SK-N-DZ (cell line): ENCODE measurements around the gene UFSP1.

ENCODE experiments used
- DNase-seq: peaks from one replicate; pipeline ENCODE4 v3.0.0-alpha.2; 2015; ENCODE audit warnings: low spot score

Gene UFSP1

DNA sequence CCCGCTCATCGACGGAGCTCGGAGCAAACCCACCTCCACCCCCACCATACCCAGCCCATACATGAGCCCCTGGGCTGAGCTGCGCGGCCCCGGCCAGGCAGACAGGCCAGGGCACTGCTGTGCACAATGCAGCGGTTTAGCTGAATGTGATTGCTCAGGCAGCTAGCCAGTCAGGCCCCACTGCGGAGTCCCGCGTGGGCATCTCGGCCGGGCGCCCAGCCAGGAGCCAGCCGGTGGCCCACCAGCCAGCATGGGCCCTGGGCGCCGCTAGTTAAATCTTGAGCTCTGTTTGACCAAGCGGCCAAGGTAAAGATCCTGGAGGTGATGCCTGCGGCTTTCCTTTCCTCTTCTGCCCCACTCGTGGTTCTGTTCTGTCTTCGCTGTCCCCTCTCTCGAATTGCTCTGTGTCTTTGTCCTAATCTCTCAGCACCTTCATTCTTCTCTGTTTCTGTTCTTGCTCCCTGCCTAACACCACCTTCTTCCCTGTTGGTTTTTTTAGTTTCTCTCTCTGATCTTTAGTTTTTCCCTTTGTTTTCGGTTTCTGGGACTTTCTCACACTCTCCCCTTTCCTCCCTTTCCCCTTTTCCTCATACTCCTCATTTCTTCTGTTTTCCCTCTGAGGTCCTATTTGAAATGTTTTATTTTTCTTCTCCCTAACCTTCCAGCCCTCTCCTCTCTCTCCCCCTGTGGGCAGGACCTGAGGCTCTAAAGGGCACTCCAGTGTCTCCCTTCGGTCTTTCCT lies 6.6 kb downstream of the UFSP1 start:
- DNase-seq, result no peak

DNA sequence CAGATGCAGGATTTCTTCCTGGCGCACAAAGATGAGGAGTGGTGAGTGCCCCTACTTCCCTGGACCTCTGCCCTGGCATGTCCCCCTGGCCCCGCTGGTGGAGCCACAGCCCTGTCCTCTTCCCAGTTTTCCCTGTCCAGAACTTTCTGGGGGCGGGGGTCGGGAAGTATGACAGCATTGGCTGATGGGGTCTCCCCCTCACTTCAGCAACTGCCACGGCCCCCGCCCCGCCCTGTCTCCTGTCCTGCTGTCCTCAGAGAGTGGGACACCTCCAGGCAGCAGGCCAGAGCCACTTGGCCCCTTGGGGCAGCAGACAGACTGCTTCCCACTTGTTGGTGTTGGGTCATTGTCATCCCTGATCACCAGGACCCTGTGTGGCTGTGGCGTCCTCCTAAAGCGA lies 7.3 kb downstream of the UFSP1 start:
- DNase-seq, result no peak

DNA sequence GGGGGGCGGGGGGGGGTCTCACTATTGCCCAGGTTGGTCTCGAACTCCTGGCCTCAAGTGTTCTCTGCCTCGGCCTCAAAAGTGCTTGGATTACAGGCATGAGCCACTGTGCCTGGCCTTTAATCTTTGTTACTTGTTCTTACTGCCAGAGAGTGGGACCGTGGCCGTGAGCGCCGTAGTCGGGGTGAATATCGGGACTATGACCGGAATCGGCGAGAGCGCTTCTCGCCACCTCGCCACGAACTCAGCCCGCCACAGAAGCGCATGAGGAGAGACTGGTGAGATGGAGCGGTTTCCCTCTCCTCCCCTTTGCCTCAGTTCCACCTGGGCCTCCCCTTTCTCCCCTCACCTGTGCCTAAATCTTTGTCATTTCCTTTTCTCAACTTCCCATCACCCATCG lies 8.4 kb downstream of the UFSP1 start:
- DNase-seq, result no peak

DNA sequence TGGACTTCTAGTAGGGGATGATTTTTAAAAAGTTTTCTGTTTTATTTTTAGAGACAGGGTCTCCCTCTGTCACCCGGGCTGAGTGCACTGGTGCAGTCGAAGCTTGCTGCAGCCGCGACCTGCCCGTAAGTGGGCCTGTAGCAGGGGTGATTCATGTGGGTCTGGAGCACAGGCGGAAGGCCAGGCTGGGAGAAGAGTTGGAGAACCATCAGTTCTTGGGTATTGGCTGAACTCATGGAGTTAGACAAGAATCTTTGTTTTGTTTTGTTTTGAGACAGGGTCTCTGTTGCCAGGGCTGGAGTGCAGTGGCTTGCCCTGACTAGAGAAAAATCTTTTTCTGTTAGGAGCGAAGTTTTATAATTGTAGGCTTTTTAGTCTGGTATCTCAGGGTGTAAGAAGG lies 8.9 kb downstream of the UFSP1 start:
- no peak for DNase-seq

DNA sequence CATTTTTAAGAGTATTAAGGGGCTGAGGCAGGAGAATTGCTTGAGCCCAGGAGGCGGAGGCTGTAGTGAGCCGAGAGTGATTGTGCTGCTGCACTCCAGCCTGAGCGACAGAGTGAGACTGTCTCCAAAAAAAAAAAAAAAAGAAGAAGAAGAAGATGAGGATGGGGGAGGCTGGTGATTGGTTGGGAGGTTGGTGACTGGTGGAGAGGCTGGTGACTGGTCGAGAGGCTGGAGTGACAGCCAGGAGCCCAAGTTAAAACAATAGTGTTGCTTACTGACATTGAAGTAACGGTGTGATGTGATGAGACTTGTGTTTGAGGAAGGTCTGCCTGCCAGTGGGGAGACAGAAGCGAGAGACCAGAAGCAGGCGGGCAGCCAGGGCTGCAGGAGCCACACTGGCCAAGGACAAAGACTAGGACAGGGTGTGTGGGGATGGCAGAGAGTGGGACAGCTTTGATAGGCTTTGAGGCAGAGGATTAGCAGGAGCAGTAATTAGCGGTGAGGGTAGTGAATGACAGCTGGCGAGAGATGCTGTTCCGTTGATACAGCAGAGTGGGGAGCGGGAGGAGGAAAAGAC lies 9.7 kb downstream of the UFSP1 start:
- no peak for DNase-seq

DNA sequence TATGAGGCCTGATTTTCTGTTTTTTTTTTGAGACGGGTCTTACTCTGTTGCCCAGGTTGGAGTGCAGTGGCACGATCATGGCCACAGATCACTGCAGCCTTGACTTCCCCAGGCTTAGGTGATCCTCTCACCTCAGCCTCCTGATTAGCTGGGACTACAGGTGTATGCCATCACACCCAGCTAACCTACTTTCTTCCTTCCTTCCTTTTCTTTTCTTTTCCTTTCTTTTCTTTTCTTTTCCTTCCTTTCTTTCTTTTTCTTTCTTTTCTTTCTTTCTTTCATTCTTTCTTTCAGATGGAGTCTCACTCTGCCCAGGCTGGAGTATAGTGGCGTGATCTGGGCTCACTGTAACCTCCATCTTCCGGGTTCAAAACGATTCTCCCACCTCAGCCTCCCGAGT lies 10.8 kb downstream of the UFSP1 start:
- DNase-seq, result no peak

DNA sequence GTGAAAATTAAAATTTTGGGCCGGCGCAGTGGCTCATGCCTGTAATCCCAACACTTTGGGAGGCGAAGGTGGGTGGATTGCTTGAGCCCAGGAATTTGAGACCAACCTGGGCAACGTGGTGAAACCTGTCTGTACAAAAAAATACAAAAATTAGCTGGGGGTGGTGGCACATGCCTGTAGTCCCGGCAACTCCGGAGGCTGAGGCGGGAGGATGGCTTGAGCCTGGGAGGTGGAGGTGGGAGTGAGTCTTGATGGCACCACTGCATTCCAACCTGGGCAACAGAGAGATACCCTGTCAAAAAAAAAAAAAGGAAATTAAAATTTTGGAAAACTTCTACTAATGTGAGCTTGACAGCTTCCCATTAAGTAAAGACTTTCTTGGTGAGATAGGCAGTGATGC lies 11.5 kb downstream of the UFSP1 start:
- DNase-seq, result no peak

DNA sequence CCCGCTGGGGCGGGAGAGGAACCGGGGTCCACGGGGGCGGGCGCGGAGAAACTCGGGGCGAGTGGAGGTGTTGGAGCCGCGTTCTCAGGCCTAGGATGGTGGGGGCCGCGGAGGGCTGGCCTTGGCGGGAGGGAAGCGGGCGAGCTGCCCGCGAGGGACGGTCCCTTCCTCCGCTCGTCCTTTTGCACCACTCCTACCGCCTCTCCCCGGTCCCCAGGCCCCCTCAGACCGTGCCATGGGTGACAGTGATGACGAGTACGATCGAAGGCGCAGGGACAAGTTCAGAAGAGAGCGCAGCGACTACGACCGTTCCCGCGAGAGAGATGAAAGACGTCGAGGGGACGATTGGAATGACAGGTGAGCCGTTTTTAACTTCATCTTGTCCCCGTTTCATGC lies 14.2 kb downstream of the UFSP1 start:
- DNase-seq, result no peak

DNA sequence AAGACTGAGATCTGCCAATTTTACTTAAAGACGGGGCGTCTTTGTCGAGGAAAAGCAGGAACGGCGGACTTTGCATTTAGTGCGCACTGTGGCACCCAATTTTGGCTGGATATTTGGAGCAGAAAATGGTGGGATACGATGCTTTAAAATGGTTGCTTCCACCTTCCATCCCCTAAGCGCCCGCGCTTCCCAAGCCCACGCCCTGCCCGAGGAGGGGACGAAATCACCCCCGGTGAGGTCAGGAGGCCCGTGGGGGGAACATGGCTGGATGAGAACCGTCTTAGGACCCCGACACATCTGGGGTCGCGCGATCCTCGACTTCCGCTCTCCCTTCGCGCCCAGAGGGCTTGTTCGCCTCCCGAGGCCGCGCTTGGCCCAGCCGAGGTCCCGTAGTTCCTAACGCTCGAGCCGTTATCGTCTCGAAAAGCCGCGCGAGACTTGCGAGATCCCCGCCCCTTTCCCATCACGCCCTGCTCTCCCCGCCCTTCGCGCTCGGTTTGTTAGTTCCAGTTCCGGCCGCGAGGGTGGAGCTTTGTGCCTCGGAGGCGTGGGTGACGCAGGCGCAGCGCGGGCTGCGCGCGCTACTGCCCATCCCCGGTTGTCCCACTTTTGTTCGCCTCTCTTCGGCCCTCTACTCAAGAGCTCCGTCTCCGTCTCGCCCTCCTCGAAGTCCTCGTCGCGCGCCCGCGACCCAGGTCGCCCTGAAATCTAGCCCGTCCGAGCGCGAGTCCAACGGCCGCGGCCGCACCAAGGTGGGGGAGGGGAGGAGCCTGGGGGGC lies 14.7 kb downstream of the UFSP1 start, which contains the start of gene SRRT:
TSS of gene SRRT (plus strand) at position 527 of the 779 bp plus-strand sequence. CDS start 488 bp downstream, outside the sequence.
- DNase-seq, result peak; percentile 98

DNA sequence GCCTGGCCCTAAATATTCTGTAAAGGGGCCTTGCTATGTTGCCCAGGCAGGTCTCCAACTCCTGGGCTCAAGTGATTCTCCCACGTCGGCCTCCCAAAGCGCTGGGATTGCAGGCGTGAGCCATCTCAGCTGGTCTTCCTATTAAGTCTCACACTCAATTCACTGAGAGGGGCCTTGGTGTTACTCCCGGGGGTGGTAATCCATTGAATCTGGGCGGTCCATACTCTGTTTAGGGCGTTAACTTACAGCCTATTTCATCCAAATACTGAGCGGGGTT lies 15.3 kb downstream of the UFSP1 start:
- DNase-seq, result no peak

DNA sequence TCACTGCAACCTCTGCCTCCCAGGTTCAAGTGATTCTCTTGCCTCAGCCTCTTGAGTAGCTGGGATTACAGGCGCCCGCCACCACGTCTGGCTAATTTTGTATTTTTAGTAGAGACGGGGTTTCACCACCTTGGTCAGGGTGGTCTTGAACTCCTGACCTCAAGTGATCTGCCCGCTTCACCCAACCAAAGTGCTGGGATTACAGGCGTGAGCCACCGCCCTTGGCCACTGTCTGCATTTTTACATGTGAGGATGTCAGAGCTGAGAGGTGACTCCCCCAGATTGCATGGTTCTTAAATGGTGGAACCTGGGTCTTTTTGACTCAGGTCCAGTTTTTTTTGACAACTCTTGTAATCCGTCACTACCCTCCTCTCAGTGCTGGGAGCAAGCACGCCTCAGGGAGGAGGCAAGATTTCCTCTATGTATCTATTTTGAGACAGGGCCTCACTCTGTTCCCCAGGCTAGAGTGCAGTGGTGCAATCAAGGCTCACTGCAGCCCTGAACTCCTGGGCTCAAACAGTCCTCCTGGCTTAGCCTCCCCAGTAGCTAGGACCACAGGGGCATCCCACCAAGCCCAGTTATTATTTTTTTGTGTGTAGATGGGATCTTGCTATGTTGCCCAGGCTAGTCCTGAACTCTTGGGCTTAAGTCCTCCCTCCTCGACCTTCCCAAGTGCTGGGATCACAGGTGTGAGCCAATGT lies 15.8 kb downstream of the UFSP1 start:
- DNase-seq, result no peak

DNA sequence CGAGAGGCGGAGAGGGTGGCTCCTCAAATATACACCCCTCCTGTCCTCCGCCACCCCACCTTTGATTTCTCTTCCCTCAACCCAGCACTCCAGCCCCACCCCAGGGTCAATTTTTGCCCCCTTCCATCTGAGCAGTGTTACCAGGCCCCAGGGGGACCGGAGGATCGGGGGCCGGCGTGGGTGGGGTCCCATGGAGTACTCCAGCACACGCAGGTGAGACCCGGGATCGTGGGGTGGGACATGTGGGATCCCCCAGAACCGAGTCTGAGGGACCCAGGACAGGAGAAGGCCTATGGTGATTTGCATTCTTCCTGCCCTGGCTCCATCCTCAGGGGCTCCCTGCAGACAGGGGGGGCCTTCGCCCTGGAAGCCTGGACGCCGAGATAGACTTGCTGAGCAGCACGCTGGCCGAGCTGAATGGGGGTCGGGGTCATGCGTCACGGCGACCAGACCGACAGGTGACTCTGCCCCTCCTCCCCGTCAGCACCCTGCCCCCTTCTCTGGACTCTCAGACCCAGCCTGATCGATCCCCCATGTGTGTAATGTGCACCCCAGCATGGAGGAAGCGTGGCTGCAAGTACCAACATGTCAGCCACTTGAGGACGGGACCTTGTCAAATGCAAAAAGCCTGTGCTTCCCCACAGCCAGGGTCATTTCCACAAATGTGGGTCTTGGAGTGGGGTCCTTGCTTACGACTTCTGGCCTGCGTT lies 21.6 kb downstream of the UFSP1 start:
- no peak for DNase-seq

DNA sequence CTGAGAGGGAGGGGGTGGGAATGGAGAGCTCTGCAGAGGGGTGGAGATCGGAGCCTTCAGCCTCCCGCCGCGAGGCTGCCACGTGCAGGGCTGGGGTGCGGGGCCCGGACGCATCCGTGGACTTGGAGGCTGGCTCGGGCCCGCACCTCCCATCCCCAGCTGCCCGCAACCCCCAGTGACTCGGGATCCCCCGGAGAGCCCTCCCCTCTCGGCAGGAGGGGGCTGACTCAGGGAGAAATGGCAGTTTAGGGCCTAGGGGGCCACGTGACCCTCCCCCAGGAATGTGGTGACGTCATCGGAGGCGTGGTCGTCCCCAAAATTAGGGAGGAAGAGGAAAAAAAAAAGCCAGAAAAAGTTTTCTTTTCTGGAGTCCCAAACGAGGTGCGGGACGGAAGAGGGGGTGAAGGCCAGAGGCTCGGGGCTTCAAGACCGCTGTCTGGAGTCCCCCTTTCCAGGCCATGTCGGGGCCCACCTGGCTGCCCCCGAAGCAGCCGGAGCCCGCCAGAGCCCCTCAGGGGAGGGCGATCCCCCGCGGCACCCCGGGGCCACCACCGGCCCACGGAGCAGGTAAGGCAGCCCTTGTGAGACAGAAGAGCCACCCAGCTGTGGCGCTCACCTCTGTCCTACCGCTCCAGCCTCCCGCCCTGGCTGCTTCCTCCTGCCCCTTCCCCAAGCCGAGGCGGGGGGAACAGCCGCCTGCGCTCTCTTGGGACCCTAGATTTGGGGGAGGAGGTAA lies 22.3 kb downstream of the UFSP1 start, which contains the start of gene TRIP6:
TSS of gene TRIP6 (plus strand) at position 348 of the 736 bp plus-strand sequence. CDS start at position 459, 111 bp downstream.
- DNase-seq, result no peak

DNA sequence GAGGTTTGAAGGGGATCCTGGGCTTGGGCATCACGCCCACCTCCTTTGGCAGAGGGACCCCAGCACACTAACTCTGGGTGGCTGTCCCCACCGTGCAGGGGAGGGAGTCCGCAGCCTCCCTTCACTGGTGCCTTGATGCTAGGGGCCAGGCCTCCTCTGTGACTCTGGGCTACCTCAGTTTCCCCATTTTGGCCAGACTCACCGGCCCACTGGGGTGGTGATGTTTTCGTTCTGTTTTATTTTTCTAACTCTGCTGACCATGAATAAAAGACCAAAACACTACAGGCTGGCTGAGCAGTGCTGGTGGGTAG lies 22.8 kb downstream of the UFSP1 start:
- DNase-seq, result no peak

DNA sequence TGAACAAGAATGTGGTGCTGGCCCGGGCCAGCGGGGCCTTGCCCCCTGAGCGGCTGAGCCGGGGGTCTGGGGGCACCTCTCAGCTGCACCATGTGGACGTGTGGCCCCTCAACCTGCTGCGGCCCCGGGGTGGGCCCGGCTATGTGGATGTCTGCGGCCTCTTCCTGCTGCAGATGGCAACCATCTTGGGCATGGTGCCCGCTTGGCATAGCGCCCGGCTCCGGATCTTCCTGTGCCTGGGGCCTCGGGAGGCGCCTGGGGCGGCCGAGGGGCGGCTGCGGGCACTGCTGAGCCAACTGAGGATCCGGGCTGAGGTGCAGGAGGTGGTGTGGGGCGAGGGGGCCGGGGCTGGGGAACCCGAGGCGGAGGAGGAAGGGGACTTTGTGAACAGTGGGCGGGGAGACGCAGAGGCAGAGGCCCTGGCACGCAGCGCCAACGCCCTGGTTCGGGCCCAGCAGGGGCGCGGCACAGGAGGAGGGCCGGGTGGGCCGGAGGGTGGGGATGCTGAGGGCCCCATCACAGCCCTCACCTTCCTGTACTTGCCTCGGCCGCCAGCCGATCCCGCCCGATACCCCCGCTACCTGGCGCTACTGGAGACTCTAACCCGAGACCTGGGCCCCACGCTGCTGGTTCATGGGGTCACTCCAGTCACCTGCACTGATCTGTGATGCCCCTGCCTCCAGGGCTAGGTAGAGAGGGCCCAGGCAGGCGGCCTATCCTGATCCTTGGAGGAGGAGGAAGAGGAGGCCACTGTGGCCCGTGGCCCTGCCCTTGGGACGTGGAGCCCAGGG lies 23.4 kb downstream of the UFSP1 start:
- DNase-seq, result no peak

DNA sequence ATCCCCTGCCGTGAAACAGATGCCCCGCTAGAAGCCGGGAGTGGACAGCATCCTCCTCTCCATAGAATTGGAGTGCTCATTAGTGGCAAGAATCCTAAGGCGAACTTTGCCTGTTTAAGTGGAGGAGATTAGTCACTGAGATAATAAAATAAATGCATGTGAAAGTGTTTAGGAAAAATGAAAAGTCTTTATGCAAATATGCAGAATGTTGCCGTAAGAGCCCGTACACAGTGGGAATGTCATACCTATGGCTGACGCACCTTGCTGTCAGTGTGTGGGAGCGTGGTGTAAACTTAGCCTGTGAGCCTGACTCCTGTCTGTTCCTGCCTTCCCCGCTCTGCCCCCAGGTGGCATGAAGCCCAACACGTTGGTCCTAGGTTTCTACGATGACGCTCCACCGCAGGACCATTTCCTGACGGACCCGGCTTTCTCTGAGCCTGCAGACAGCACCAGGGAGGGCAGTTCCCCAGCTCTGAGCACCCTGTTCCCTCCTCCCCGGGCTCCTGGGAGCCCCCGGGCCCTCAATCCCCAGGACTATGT lies 24.1 kb downstream of the UFSP1 start:
- no peak for DNase-seq

DNA sequence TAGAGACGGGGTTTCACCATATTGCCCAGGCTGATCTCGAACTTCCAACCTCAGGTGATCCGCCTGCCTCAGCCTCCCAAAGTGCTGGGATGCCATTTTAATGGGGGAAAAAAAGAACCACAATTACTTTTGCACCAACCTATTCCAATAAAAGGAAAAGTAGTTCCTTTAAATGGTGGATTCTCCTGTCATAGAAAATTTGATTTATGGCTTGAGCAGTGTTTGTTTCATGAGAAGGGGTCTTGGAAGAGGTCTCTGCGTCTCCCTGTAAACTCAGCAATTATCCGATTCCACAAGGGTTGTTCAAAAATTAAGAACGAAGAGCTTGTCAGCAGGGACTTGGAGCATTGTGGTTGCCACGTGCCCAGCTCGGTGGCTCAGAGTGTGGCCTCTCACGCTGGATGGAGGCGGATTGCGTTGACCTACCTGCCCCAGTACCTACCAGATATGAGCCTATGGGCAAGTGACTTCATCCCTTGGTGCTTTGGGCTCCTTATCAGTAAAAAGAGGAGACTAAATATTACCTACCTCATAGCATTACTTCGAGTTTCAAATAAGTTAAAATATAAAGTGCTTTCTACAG lies 25.2 kb downstream of the UFSP1 start:
- DNase-seq, result no peak

DNA sequence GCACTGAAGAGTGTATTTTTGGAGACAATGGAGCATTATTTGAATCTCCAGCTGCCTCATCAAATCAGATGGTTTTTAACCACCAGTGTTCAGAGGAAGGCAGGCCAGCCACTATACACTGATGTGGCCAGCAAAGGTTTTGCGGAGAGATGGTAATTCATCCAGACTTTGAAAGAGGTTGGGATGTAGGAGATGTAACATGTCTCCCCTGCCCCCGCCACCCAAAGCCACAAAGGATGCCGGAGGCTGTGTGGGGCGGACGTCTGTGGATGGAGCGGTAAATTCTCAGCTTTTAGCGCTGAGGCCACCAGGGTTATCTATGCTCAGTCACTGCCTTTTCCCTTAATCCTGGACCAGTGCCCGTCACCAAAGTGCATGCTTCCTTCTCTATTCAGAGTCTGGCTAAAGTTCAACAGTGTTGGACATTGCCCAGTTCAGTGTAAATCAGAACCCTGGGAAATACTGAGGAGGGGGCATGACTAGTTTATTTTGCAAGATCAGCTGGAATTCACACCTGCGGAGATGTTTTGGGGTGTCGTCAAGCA lies 26.0 kb downstream of the UFSP1 start:
- no peak for DNase-seq

DNA sequence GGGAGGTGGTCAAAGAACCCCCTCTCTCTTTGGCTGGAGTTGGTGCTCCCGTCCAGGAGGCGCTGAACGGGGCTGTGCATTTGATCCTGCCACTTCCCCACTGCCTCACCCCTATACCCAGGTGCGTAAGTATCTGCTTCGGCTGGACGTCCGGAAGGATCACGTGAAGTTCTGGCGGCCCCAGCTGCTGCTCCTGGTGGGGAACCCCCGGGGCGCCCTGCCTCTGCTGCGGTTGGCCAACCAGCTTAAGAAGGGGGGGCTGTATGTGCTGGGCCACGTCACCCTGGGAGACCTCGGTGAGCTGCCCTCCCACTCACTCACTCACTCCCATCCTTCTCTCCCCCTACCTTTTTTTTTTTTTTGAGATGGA lies 27.9 kb downstream of the UFSP1 start:
- no peak for DNase-seq
